ENCODE data around the gene SPEN.
A peak's percentile ranks its signal among the peaks of the same experiment; 100 is the strongest.

The SPEN gene

GRCh38 chr1:15945011-15945831, 97.7 kb downstream of the SPEN start:
- Mint-ChIP-seq H3K36me3 (peaks cover 16% of the 10 kb centered on the region), H3K4me3 (no peak overlapping the region), H3K27me3 (no peaks in the 10 kb centered on the region), H3K27ac (no peak overlapping the region), H3K9me3 (no peaks in the 10 kb centered on the region), H3K4me1 (peaks cover 16% of the 10 kb centered on the region)
- CTCF ChIA-PET = interaction anchor here (1.4 kb wide), 1 partner anchor 11 kb away, joined by 3 read pairs; no protein-coding TSS in a partner anchor
- no peak for DNase-seq

GRCh38 chr1:15945832-15946448, 98.4 kb downstream of the SPEN start:
- no peaks in the 10 kb centered on the region for H3K27me3 Mint-ChIP-seq
- H3K9me3 Mint-ChIP-seq = no peaks in the 10 kb centered on the region
- CTCF ChIA-PET = interaction anchor here (1.0 to 1.4 kb wide), 2 partner anchors 10 to 154 kb away, joined by 3 read pairs; no protein-coding TSS in a partner anchor
- peaks cover 23% of the 10 kb centered on the region for H3K4me1 Mint-ChIP-seq
- peak; percentile 19 for DNase-seq
- no peak overlapping the region for H3K27ac Mint-ChIP-seq
- H3K36me3 Mint-ChIP-seq = peaks cover 10% of the 10 kb centered on the region
- no peak overlapping the region for H3K4me3 Mint-ChIP-seq

GRCh38 chr1:15946571-15947381, 99.3 kb downstream of the SPEN start:
- Mint-ChIP-seq H3K27me3 (no peaks in the 10 kb centered on the region), H3K36me3 (peaks cover 10% of the 10 kb centered on the region), H3K4me1 (peaks cover 31% of the 10 kb centered on the region), H3K4me3 (no peak overlapping the region), H3K9me3 (no peaks in the 10 kb centered on the region), H3K27ac (no peak overlapping the region)
- CTCF ChIA-PET = interaction anchor here (1.0 to 1.4 kb wide), 2 partner anchors 9 to 155 kb away, joined by 3 read pairs; no protein-coding TSS in a partner anchor
- DNase-seq = peak; percentile 15

- Mint-ChIP-seq H3K4me1 (peaks cover 38% of the 10 kb centered on the region), H3K9me3 (no peaks in the 10 kb centered on the region), H3K4me3 (no peak overlapping the region), H3K27ac (no peak overlapping the region), H3K27me3 (no peaks in the 10 kb centered on the region), H3K36me3 (peaks cover 14% of the 10 kb centered on the region)
- CTCF ChIA-PET = interaction anchor here (0.6 to 1.0 kb wide), 2 partner anchors 125 to 156 kb away, joined by 3 read pairs; no protein-coding TSS in a partner anchor
- DNase-seq = no peak
Measured at GRCh38 chr1:15947382-15948090, 100.0 kb downstream of the SPEN start.

GRCh38 chr1:15948091-15948591, 100.6 kb downstream of the SPEN start:
- CTCF ChIA-PET = interaction anchor here (0.6 kb wide), 1 partner anchor 126 kb away, joined by 3 read pairs; no protein-coding TSS in a partner anchor
- H3K4me1 Mint-ChIP-seq = peaks cover 42% of the 10 kb centered on the region
- no peak overlapping the region for H3K27ac Mint-ChIP-seq
- H3K9me3 Mint-ChIP-seq = no peaks in the 10 kb centered on the region
- peaks cover 17% of the 10 kb centered on the region for H3K36me3 Mint-ChIP-seq
- DNase-seq = no peak
- H3K4me3 Mint-ChIP-seq = no peak overlapping the region
- no peaks in the 10 kb centered on the region for H3K27me3 Mint-ChIP-seq

- H3K27ac Mint-ChIP-seq = peak overlapping the region; percentile 42
- no peak for DNase-seq
- no peaks in the 10 kb centered on the region for H3K9me3 Mint-ChIP-seq
- CTCF ChIA-PET = no interaction called here
- no peak overlapping the region for H3K4me3 Mint-ChIP-seq
- H3K4me1 Mint-ChIP-seq = peaks cover 47% of the 10 kb centered on the region
- peaks cover 18% of the 10 kb centered on the region for H3K36me3 Mint-ChIP-seq
- no peaks in the 10 kb centered on the region for H3K27me3 Mint-ChIP-seq
Measured at GRCh38 chr1:15948595-15949452, 101.3 kb downstream of the SPEN start.

GRCh38 chr1:15949453-15950245, 102.1 kb downstream of the SPEN start:
- H3K9me3 Mint-ChIP-seq = no peaks in the 10 kb centered on the region
- CTCF ChIA-PET = no interaction called here
- DNase-seq = peak; percentile 56
- H3K4me3 Mint-ChIP-seq = no peak overlapping the region
- peaks cover 18% of the 10 kb centered on the region for H3K36me3 Mint-ChIP-seq
- peak overlapping the region; percentile 42 for H3K27ac Mint-ChIP-seq
- H3K4me1 Mint-ChIP-seq = peaks cover 55% of the 10 kb centered on the region
- no peaks in the 10 kb centered on the region for H3K27me3 Mint-ChIP-seq

- peaks cover 20% of the 10 kb centered on the region for H3K36me3 Mint-ChIP-seq
Measured at GRCh38 chr1:15950302-15950701, 102.8 kb downstream of the SPEN start.

GRCh38 chr1:15950763-15951295, 103.3 kb downstream of the SPEN start:
- H3K27ac Mint-ChIP-seq = no peak overlapping the region
- no peaks in the 10 kb centered on the region for H3K27me3 Mint-ChIP-seq
- H3K4me3 Mint-ChIP-seq = no peak overlapping the region
- peaks cover 21% of the 10 kb centered on the region for H3K36me3 Mint-ChIP-seq
- CTCF ChIA-PET = interaction anchor here (0.6 to 1.8 kb wide), 5 partner anchors 9 to 155 kb away, joined by 3 to 5 read pairs (median 3); no protein-coding TSS in a partner anchor
- no peaks in the 10 kb centered on the region for H3K9me3 Mint-ChIP-seq
- peak; percentile 39 for DNase-seq
- peaks cover 64% of the 10 kb centered on the region for H3K4me1 Mint-ChIP-seq

More at GRCh38 chr1:15950302-15950701, 102.8 kb downstream of the SPEN start:
- CTCF ChIA-PET = interaction anchor here (0.9 to 1.0 kb wide), 2 partner anchors 9 to 12 kb away, joined by 3 to 4 read pairs; no protein-coding TSS in a partner anchor
- no peak for DNase-seq
- H3K27me3 Mint-ChIP-seq = no peaks in the 10 kb centered on the region
- no peaks in the 10 kb centered on the region for H3K9me3 Mint-ChIP-seq
- no peak overlapping the region for H3K4me3 Mint-ChIP-seq
- peaks cover 59% of the 10 kb centered on the region for H3K4me1 Mint-ChIP-seq
- H3K27ac Mint-ChIP-seq = peak overlapping the region; percentile 37

- peaks cover 71% of the 10 kb centered on the region for H3K4me1 Mint-ChIP-seq
- H3K36me3 Mint-ChIP-seq = peaks cover 22% of the 10 kb centered on the region
- no peak overlapping the region for H3K4me3 Mint-ChIP-seq
Measured at GRCh38 chr1:15951341-15952153, 104.0 kb downstream of the SPEN start.

More at GRCh38 chr1:15951341-15952153, 104.0 kb downstream of the SPEN start:
- no peak for DNase-seq
- CTCF ChIA-PET = interaction anchor here (0.6 to 1.8 kb wide), 5 partner anchors 8 to 156 kb away, joined by 3 to 5 read pairs (median 3); no protein-coding TSS in a partner anchor
- H3K27ac Mint-ChIP-seq = peak overlapping the region; percentile 17
- H3K9me3 Mint-ChIP-seq = no peaks in the 10 kb centered on the region
- no peaks in the 10 kb centered on the region for H3K27me3 Mint-ChIP-seq

All from activated naive CD4-positive, alpha-beta T cell treated with anti-CD3 and anti-CD28 coated beads, Interleukin-2, amount 10 ng/mL, durations not matched to agents 7 days and 5 days (primary cell).